Transverse colon (tissue), 1 donor: ENCODE data around the gene LTB.
"Not testable (repeated sequence)": the region's sequence is repeated elsewhere in the genome, so short reads cannot be mapped to it uniquely, and the experiment has no call there.

Source experiments
- EP300 ChIP-seq: sonication (generic); formaldehyde crosslinking; IDR thresholded peaks from one replicate; pipeline ENCODE4 v1.6.1; 2017; ENCODE audit warnings: antibody characterized with exemption, low read depth
- POLR2A ChIP-seq: fragments of 450-650 bp; IDR thresholded peaks from one replicate; pipeline ENCODE4 v1.6.1; 2016; ENCODE audit warnings: antibody characterized with exemption, mild to moderate bottlenecking, moderate library complexity

GRCh38 chr6:31551371-31551770, 30.9 kb downstream of the LTB start:
- TF ChIP-seq POLR2A, EP300: not testable (repeated sequence)
